Measurements from ENCODE around the gene AREG. TPM values are rescaled to one million over a fixed set of nuclear protein-coding genes. Genes with fewer than 3 reads are reported as not detected.

AREG gene
- total RNA-seq, 1 experiment from 2014 or later, result 1.9 TPM

GRCh38 chr4:74431113-74431826 lies 13.7 kb upstream of the AREG start:
- DNase-seq (ENCODE audit: low read depth), result no peak

DNA sequence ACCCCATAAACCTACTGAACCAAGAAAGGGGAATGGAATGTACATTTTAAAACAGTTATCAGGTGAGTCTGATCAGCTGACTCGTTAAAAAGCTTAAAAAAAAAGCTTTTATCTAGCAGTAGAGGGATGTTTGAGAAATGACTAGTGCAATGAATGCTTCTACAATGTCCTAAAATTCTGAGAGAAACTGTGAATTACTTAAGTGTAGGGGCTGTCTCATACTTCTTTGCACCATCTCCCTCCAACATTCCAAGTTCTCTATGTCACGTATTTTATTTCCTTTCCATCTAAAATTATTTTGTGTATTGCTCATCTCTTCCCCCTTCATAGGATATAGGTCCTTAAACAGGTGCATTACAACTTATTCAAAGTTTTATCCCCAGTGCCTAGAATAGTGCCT lies 11.9 kb upstream of the AREG start:
- peak; percentile 58 for DNase-seq (ENCODE audit: low read depth)

- peak; percentile 50 for DNase-seq (ENCODE audit: low read depth)
Observed at GRCh38 chr4:74433541-74434172, 11.3 kb upstream of the AREG start.

DNA sequence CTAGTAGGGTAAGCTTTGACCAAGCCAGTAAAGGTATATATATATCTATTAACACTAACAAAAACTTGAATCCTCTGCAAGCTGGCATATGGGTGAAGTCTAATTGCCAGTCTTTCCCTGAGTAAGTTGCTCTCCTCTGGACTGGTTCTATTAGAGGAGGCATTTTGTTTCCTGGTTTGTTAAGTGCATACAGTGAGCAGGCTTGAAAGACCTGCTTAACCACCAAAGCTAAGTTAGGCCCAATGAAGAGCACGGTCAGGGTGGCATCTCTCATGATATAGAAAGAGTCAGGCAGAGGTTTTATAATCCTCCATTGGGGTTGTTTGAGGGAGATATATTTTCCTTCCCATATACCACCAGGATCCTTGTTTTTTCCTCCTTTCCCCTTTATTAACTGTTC lies 9.6 kb upstream of the AREG start:
- DNase-seq (ENCODE audit: low read depth), result no peak

- DNase-seq (ENCODE audit: low read depth), result no peak
Observed at GRCh38 chr4:74437866-74438265, 7.1 kb upstream of the AREG start.

DNA sequence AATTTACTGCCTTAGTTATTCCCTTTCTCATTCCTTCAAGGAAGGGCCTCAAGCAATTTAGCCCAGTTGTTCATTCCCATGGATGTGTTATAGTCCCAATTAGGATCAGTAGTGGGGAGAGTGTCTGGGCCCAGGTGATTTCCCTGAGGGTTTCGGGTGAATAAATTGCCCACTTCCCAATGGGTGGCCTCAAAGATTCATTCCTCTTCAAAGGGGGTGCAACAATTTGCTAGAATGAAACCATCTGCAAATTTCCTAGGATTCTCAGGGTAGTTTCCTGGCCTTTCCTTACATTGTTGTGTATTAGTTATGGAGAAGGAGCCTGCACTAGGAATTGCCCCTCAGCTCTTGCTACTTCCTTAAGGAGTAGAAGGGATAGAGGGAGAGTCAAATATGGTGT lies 6.3 kb upstream of the AREG start:
- DNase-seq (ENCODE audit: low read depth), result no peak

- no peak for DNase-seq (ENCODE audit: low read depth)
Observed at GRCh38 chr4:74439952-74440351, 5.0 kb upstream of the AREG start.

GRCh38 chr4:74440356-74440755 lies 4.6 kb upstream of the AREG start:
- no peak for DNase-seq (ENCODE audit: low read depth)

DNA sequence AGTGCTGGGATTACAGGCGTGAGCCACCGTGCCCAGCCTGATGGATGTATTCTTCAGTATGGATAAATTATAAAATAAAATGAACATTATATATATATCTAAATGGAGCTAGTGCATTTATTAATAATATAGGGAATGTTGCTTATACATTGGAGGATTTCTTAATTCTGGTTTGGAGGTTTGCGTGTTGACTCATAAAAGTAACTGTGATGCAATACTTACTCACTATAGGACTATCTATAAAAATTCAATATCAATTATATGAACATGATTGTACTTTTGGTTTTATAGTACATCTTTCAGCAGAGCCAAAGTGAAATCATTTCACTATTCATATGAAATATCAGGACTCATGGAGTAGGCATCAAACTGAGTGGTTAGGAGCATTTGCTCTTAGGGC lies 3.2 kb upstream of the AREG start:
- no peak for DNase-seq (ENCODE audit: low read depth)

GRCh38 chr4:74446193-74446868 lies 1.4 kb downstream of the AREG start:
- DNase-seq (ENCODE audit: low read depth), result no peak

DNA sequence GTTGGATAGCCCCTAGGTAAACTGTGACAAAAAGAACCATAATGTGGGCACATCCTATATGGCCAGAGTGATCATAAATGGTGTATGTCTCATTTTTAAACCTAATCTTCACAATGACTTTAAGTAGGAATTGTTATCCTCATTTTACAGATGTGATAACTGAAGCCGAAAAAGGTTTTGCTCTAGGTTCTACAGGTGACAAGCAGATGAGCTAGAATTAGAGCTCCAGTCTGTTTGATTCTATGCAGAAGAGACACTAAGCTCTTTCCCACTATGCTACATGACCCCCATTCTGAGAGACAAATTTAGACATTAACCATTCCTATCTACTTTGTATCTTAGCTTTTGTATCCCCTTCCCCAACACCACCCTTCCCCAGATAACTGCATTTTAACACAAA lies 2.0 kb downstream of the AREG start:
- no peak for DNase-seq (ENCODE audit: low read depth)

DNA sequence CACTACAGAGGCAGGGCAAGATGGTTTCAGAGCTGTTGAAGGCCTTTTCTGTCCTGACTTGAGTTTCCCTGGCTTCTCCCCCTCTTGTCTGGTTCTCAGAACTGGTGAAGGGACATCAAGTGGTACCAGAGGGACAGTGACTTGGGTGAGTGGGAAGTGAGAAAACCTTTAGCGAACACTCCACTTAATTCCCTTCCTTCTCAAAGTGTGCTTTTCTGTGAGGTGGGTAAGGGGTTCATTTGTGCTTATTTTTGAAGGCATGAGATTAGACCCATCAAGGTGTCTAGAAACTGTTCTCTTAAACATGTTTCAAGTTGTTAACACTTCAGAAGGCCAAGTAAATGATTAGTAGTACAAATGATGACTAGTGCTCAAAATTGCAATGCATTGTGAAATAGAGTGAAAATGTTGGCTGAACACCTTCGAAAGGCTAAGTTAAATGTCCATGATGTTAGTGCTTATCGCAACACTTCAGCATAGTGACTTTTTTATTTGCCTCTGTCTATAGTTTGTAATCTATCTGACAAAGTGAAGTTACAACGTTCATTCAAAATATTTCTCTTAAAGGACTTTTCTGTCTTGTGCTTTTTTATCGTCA lies 2.8 kb downstream of the AREG start:
- DNase-seq (ENCODE audit: low read depth), result no peak

DNA sequence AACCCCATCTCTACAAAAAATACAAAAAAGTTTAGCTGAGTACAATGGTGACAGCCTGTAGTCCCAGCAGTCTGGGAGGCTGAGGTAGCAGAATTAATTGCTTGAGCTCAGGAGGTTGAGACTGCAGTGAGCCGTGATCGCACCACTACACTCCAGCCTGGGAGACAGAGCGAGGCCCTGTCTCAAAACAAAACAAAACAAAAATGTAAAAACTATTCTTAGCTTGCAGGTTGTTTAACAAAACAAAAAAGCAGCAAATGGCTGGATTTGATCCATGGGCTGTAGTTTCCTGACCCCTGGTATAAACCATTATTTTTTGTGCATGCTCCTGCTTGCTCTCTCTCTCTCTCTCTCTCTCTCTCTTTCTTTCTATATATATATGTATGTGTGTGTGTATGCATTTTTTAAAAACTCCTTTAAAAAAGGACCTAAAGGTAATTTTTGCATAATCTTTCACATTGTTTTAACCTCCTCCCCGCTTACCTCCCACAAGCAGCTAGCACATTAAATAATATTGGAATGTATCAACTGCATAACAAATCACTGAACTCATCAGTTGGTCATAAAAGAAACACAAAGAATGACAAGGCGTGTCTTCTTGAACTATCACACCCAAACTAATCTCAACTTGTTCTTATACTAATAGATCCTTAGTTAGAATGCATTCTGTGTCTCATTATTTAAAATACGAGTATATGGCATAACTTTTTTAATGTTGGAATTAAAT lies 4.8 kb downstream of the AREG start:
- peak; percentile 28 for DNase-seq (ENCODE audit: low read depth)

DNA sequence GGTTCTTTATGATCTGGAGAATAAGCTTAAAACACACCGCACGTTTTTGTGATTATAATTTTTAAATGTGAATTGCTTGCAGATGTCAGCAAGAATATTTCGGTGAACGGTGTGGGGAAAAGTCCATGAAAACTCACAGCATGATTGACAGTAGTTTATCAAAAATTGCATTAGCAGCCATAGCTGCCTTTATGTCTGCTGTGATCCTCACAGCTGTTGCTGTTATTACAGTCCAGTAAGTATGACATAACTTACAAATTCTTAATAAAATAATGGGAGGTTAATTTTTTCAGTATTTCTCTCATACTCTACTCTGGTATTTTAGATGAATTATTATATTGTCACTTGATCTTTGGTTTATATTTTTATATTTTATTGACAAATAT lies 5.4 kb downstream of the AREG start:
- no peak for DNase-seq (ENCODE audit: low read depth)

DNA sequence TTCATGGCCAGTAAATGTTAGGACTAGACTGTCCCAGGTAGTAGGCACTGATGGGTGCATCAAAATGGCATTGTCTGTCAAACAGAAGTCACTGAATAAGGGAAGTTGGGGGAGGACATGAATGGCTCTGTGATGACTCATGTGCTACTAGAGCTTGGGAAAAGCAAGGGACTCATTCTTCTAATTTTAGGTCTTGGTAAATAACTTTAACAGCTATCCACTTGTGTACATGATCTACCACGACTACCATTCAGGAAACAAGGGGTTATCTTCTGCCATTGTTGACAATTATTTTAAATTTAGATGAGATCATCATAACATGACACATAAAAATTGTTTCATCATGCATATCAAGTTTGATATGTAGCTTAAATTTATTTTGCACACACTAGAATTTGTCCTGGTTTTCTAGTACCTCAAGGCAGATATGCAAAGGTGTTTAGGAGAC lies 6.3 kb downstream of the AREG start:
- peak; percentile 88 for DNase-seq (ENCODE audit: low read depth)

GRCh38 chr4:74453037-74453635 lies 8.2 kb downstream of the AREG start:
- no peak for DNase-seq (ENCODE audit: low read depth)

DNA sequence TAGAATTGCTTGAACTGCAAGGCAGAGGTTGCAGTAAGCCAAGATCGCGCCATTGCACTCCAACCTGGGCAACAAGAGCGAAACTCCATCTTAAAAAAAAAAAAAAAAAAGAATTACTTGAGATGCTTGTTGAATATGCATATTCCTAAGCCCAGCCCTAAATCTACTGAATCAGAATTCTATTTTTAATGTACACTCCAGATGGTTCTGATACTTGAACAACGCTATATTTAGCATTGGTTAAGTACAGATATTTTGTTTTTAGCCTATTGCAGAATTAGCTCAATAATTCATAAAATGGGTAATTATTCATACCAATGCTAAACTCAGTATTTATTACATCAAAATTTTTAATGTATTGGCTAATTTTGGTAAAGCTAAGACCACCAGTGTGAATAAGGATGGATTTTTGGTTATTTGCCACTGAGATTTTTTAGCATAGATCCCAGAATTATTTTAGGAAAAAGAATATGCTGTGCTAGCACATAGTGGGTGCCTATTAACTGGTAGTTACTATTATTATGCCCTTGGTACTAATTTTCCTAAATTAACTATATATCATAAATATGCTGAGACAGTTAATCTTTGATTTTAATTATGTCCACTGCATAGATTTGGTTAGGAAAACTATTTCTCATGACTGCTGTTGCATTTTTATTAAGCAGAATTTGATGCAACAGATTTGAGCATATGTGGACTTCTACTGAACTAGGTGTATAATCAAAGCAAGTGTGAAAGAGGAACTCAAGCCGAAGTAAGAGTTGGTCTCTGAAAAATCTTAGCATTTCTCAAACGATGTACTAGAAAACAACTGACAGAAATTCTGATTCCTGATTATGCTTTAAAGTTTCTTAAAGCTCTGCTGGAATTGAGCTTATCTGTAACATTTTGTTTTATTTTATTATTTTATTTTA lies 9.2 kb downstream of the AREG start:
- DNase-seq (ENCODE audit: low read depth), result no peak

DNA sequence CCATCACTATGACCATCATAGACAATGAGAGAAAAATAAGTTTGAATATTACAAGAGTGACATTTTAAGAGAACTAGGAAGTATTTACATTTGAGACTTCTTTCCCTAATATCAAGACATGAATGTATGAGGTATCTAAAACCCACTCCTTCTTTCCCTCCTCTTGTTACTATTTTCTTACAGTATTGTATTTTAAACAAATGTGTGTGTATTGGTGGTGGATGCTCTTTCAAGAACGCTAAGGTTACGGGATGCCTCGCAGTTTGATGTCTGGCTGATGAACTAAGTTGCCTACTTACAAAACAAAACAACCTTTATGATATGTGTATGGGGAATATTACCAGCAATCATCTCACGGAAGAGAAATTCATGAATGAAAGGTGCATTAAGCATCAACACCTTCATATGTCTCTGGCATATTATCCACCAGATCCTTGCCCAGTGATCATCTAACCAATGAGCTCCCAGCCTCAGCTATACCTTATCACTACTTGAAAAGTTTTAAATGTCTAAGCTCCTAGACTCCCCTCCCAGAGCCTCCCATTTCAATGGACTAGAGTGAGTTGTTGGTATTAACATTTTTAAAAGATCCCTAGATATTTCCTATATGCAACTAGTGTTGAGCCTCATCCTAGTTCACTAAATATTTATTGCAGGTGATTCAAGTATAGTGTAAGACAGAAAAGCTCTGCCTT lies 10.6 kb downstream of the AREG start:
- DNase-seq (ENCODE audit: low read depth), result no peak

GRCh38 chr4:74456056-74456744 lies 11.3 kb downstream of the AREG start:
- no peak for DNase-seq (ENCODE audit: low read depth)
